CD4-positive, alpha-beta memory T cell (primary cell): Measurements from ENCODE around the gene SACS. TPM values are rescaled to one million over a fixed set of nuclear protein-coding genes. Genes with fewer than 3 reads are reported as not detected.

Experiments
- CTCF ChIA-PET: fragments of 350-600 bp; sonication (Branson Sonifier 250); formaldehyde crosslinking; loops from one replicate; lab custom pipeline; 2021; ENCODE audit warnings: inconsistent platforms; ENCODE audit not compliant: partially characterized antibody; lab: Charles Lee
- POLR2A ChIA-PET: fragments of 350-600 bp; sonication (Branson Sonifier 250); formaldehyde crosslinking; loops from one replicate; lab custom pipeline; 2021; ENCODE audit not compliant: partially characterized antibody; lab: Charles Lee
- DNase-seq, 5 donors: peaks; one replicate each; pipeline versions ENCODE4 v3.0.0 to v3.0.0-alpha.2; 2020 to 2022; ENCODE audit warnings: mixed read lengths in 1 of 5
- H3K27ac ChIP-seq: one replicate; pipeline ENCODE4 v1.7.0; 2013; ENCODE audit warnings: low read depth, low read length
- H3K27me3 ChIP-seq: 2 replicates; pipeline ENCODE4 v1.7.0; 2013; ENCODE audit warnings: mild to moderate bottlenecking, low read length, moderate library complexity; ENCODE audit not compliant: insufficient read depth
- H3K36me3 ChIP-seq: 2 replicates; pipeline ENCODE4 v1.7.0; 2013; ENCODE audit warnings: mild to moderate bottlenecking, low read length, moderate library complexity; ENCODE audit not compliant: insufficient read depth
- H3K4me1 ChIP-seq: 2 replicates; pipeline ENCODE4 v1.7.0; 2013; ENCODE audit warnings: mild to moderate bottlenecking, low read length, moderate library complexity; ENCODE audit not compliant: insufficient read depth
- H3K4me3 ChIP-seq, 2 donors: one replicate each; pipeline ENCODE4 v1.7.0; 2013; ENCODE audit warnings: low read length in 2 of 2, mild to moderate bottlenecking in 1 of 2
- H3K9me3 ChIP-seq, 2 donors: one replicate each; pipeline ENCODE4 v1.7.0; 2013; ENCODE audit warnings: low read length in 2 of 2, control low read depth in 1 of 2; ENCODE audit not compliant: control insufficient read depth in 1 of 2
- H3K27ac Mint-ChIP-seq, 7 donors: one replicate each; pipeline ENCODE4 v1.8.0; 2020 to 2021; ENCODE audit warnings: mixed read lengths in 7 of 7, mild to moderate bottlenecking in 6 of 7, inconsistent platforms in 3 of 7, moderate library complexity in 3 of 7
- H3K27me3 Mint-ChIP-seq, 2 donors: one replicate each; pipeline ENCODE4 v1.8.0; 2020 to 2021; ENCODE audit warnings: mixed read lengths in 2 of 2
- H3K36me3 Mint-ChIP-seq, 2 donors: one replicate each; pipeline ENCODE4 v1.8.0; 2020 to 2021; ENCODE audit warnings: mixed read lengths in 2 of 2, inconsistent platforms in 1 of 2, mild to moderate bottlenecking in 1 of 2
- H3K4me1 Mint-ChIP-seq, 4 donors: one replicate each; pipeline ENCODE4 v1.8.0; 2020 to 2021; ENCODE audit warnings: mixed read lengths in 4 of 4, mild to moderate bottlenecking in 1 of 4
- H3K4me3 Mint-ChIP-seq, 8 donors: one replicate each; pipeline ENCODE4 v1.8.0; 2020 to 2021; ENCODE audit warnings: mixed read lengths in 8 of 8, mild to moderate bottlenecking in 7 of 8, moderate library complexity in 6 of 8, inconsistent platforms in 3 of 8
- H3K9me3 Mint-ChIP-seq, 8 donors: one replicate each; pipeline ENCODE4 v1.8.0; 2020 to 2021; ENCODE audit warnings: mixed read lengths in 8 of 8, mild to moderate bottlenecking in 5 of 8, inconsistent platforms in 3 of 8, moderate library complexity in 1 of 8
- intact Hi-C: fragments of 100-400 bp; cut with micrococcal nuclease; formaldehyde crosslinking; loops from one replicate; pipeline ENCODE4 v1.15.1; 2023
- polyA plus RNA-seq, 2 donors: library from polyadenylated mRNA; unstranded; fragments of 300-500 nt; fragmentation: Illumina TruSeq; gene quantifications; one replicate each; pipeline ENCODE4 v1.2.3, GENCODE V29; 2021
- total RNA-seq, 2 experiments: library from RNA; stranded (reverse); gene quantifications; one replicate each; pipeline ENCODE4 v1.2.3, GENCODE V29; 2021

SACS gene, protein sequence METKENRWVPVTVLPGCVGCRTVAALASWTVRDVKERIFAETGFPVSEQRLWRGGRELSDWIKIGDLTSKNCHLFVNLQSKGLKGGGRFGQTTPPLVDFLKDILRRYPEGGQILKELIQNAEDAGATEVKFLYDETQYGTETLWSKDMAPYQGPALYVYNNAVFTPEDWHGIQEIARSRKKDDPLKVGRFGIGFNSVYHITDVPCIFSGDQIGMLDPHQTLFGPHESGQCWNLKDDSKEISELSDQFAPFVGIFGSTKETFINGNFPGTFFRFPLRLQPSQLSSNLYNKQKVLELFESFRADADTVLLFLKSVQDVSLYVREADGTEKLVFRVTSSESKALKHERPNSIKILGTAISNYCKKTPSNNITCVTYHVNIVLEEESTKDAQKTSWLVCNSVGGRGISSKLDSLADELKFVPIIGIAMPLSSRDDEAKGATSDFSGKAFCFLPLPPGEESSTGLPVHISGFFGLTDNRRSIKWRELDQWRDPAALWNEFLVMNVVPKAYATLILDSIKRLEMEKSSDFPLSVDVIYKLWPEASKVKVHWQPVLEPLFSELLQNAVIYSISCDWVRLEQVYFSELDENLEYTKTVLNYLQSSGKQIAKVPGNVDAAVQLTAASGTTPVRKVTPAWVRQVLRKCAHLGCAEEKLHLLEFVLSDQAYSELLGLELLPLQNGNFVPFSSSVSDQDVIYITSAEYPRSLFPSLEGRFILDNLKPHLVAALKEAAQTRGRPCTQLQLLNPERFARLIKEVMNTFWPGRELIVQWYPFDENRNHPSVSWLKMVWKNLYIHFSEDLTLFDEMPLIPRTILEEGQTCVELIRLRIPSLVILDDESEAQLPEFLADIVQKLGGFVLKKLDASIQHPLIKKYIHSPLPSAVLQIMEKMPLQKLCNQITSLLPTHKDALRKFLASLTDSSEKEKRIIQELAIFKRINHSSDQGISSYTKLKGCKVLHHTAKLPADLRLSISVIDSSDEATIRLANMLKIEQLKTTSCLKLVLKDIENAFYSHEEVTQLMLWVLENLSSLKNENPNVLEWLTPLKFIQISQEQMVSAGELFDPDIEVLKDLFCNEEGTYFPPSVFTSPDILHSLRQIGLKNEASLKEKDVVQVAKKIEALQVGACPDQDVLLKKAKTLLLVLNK (N-terminal part only)
- total RNA-seq = 10 to 100 TPM; 31.5 to 32.8 TPM
- 1 to 10 TPM; 5.2 TPM for polyA plus RNA-seq

GRCh38 chr13:23433171-23434153 lies at the start of gene SACS:
Gene SACS (minus strand): TSS chr13:23433702. CDS start chr13:23411239, 22,463 bp downstream.
- no peaks in the 10 kb centered on the region for H3K9me3 ChIP-seq
- CTCF ChIA-PET = no interaction called here
- no peak within 1 kb of the TSS for H3K4me3 ChIP-seq
- intact Hi-C loops = no loop called here
- Mint-ChIP-seq H3K4me3 (peak within 1 kb of the TSS in 1 of 8 donors; percentile 58), H3K9me3 (no peaks in the 10 kb centered on the region), H3K36me3 (no peaks in the 10 kb centered on the region), H3K27ac (no peak within 1 kb of the TSS), H3K4me1 (peaks cover 2 to 9% (median 6%) of the 10 kb centered on the region in 4 donors), H3K27me3 (peaks cover 22 to 29% of the 10 kb centered on the region in 2 donors)
- peaks cover 5% of the 10 kb centered on the region for H3K27me3 ChIP-seq
- H3K4me1 ChIP-seq = no peaks in the 10 kb centered on the region
- DNase-seq = no peak
- H3K27ac ChIP-seq = no peak within 1 kb of the TSS
- POLR2A ChIA-PET = no interaction called here
- H3K36me3 ChIP-seq = no peaks in the 10 kb centered on the region

DNA sequence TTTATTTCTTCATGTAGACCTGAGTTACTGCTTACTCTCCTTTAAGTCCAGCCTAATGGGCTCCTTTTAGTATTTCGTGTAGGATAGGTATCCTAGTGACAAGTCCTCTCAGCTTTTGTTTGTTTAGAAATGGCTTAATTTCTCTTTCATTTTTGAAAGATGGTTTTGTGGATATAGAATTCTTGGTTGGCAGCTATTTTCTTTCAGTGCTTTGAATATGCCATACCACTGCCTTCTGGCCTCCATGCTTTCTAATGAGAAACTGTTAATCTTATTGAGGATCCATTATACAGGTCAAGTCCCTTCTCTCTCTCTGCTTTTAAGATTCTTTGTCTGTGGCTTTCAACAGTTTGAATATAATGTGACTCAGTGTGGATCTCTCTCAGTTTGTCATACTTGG lies 46.8 kb upstream of the SACS start:
- H3K4me1 ChIP-seq = no peaks in the 10 kb centered on the region
- H3K9me3 ChIP-seq = no peaks in the 10 kb centered on the region
- H3K9me3 Mint-ChIP-seq = peaks cover 3 to 39% (median 27%) of the 10 kb centered on the region in 8 donors
- no peaks in the 10 kb centered on the region for H3K4me1 Mint-ChIP-seq
- H3K27me3 ChIP-seq = no peaks in the 10 kb centered on the region
- no peak overlapping the region for H3K4me3 ChIP-seq
- no peak for DNase-seq
- ChIA-PET POLR2A (no interaction called here), CTCF (interaction anchor here (1.6 kb wide), 1 partner anchor 13 kb away, joined by 6 read pairs; no protein-coding TSS in a partner anchor)
- peaks cover 3 to 14% of the 10 kb centered on the region in 2 donors for H3K27me3 Mint-ChIP-seq
- no peak overlapping the region for H3K4me3 Mint-ChIP-seq
- H3K27ac Mint-ChIP-seq = no peak overlapping the region
- intact Hi-C loops = no loop called here
- H3K36me3 Mint-ChIP-seq = peaks cover 0 to 8% of the 10 kb centered on the region in 2 donors
- no peaks in the 10 kb centered on the region for H3K36me3 ChIP-seq
- no peak overlapping the region for H3K27ac ChIP-seq

GRCh38 chr13:23477101-23477500 lies 43.6 kb upstream of the SACS start:
- Histone ChIP-seq H3K4me1 (no peaks in the 10 kb centered on the region), H3K27ac (no peak overlapping the region), H3K4me3 (no peak overlapping the region), H3K9me3 (no peaks in the 10 kb centered on the region), H3K36me3 (no peaks in the 10 kb centered on the region), H3K27me3 (no peaks in the 10 kb centered on the region)
- peaks cover 3 to 33% (median 25%) of the 10 kb centered on the region in 8 donors for H3K9me3 Mint-ChIP-seq
- no peak for DNase-seq
- intact Hi-C loops = no loop called here
- H3K27me3 Mint-ChIP-seq = peaks cover 8 to 11% of the 10 kb centered on the region in 2 donors
- POLR2A ChIA-PET = no interaction called here
- no peaks in the 10 kb centered on the region for H3K4me1 Mint-ChIP-seq
- H3K27ac Mint-ChIP-seq = no peak overlapping the region
- H3K36me3 Mint-ChIP-seq = peaks cover 0 to 8% of the 10 kb centered on the region in 2 donors
- CTCF ChIA-PET = no interaction called here
- H3K4me3 Mint-ChIP-seq = no peak overlapping the region

DNA sequence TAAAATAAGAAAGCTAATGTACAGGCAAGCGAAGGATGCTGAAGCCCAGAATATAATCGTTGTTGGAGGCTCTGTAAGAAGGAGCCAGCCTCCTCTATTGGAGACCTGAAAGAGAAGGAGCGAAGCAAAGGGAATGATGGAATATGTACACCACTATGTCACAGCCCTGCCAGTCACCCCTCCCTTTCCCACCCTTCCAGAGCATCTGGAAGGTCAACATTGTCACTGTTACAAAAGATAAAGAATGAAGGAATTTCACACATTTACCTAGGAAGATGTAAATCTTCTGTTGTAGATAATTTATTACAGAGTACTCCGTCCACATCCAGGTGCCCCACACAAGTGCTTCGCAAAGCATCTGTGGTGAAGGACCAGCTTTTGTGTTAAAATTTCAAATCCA lies 39.7 kb upstream of the SACS start:
- Mint-ChIP-seq H3K9me3 (no peaks in the 10 kb centered on the region), H3K27ac (no peak overlapping the region), H3K4me1 (no peaks in the 10 kb centered on the region), H3K4me3 (no peak overlapping the region), H3K36me3 (no peaks in the 10 kb centered on the region), H3K27me3 (peaks cover 9 to 10% of the 10 kb centered on the region in 2 donors)
- no peak for DNase-seq
- Histone ChIP-seq H3K27me3 (no peaks in the 10 kb centered on the region), H3K4me1 (no peaks in the 10 kb centered on the region), H3K4me3 (no peak overlapping the region), H3K9me3 (no peaks in the 10 kb centered on the region), H3K36me3 (no peaks in the 10 kb centered on the region), H3K27ac (no peak overlapping the region)
- ChIA-PET CTCF (no interaction called here), POLR2A (no interaction called here)
- intact Hi-C loops = no loop called here

GRCh38 chr13:23472189-23472588 lies 38.7 kb upstream of the SACS start:
- no peak for DNase-seq
- intact Hi-C loops = no loop called here
- H3K4me1 Mint-ChIP-seq = peaks cover 0 to under 1% (median 0%) of the 10 kb centered on the region in 4 donors

DNA sequence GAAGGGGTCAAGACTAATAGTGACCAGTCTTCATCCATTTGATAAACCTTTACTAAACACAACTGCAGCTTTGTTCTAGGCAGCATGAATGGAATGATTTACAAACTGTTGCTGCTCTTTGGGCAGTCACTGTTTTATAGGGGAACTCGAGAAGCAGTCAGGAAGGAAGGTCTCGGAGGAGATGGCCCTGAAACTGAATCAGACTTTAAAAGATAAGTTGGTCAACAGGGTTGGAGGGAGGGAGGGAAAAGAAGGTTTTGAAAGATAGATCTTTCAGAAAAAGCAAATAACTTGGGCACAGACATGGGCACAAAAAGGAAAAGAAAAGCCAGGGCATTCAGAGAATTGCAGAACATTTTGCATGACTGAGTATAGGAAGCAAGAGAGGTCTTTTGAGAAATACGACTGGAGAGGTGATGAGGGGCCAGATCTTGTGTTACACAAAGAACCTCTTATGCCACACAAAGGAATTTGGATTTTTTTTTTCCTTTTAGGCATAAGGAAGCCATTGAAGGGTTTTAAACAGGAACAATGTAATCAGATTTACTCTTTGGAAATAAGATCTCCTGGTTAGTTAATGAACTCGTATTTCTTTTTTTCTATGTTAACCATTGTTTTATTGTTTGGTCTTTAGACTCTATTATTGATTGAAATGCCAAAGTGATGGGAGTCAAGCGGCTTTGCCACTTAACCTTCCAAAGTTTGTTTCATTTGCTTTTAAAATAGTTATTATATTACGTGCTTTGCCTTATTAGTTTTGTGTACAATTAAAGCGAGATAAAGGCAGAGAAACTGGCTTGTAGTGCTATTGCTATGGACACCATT lies 37.5 kb upstream of the SACS start:
- DNase-seq = no peak
- no peak overlapping the region for H3K27ac ChIP-seq
- H3K4me3 Mint-ChIP-seq = no peak overlapping the region
- no peak overlapping the region for H3K27ac Mint-ChIP-seq
- intact Hi-C loops = no loop called here
- H3K27me3 Mint-ChIP-seq = peaks cover 9 to 10% of the 10 kb centered on the region in 2 donors
- H3K36me3 Mint-ChIP-seq = no peaks in the 10 kb centered on the region
- POLR2A ChIA-PET = no interaction called here
- no peak overlapping the region for H3K4me3 ChIP-seq
- no peaks in the 10 kb centered on the region for H3K36me3 ChIP-seq
- H3K27me3 ChIP-seq = no peaks in the 10 kb centered on the region
- H3K9me3 Mint-ChIP-seq = no peaks in the 10 kb centered on the region
- peaks cover 0 to 5% (median 1%) of the 10 kb centered on the region in 4 donors for H3K4me1 Mint-ChIP-seq
- CTCF ChIA-PET = no interaction called here
- H3K9me3 ChIP-seq = no peaks in the 10 kb centered on the region
- peaks cover 2% of the 10 kb centered on the region for H3K4me1 ChIP-seq

More at GRCh38 chr13:23472189-23472588, 38.7 kb upstream of the SACS start:
- no peaks in the 10 kb centered on the region for H3K36me3 ChIP-seq
- Mint-ChIP-seq H3K36me3 (no peaks in the 10 kb centered on the region), H3K9me3 (no peaks in the 10 kb centered on the region), H3K4me3 (no peak overlapping the region), H3K27ac (no peak overlapping the region), H3K27me3 (peaks cover 9 to 10% of the 10 kb centered on the region in 2 donors)
- no peaks in the 10 kb centered on the region for H3K27me3 ChIP-seq
- H3K4me1 ChIP-seq = no peaks in the 10 kb centered on the region
- ChIA-PET POLR2A (no interaction called here), CTCF (no interaction called here)
- H3K27ac ChIP-seq = no peak overlapping the region
- no peaks in the 10 kb centered on the region for H3K9me3 ChIP-seq
- H3K4me3 ChIP-seq = no peak overlapping the region
